ENCODE data around the gene RBM39. TPM values are rescaled to one million over a fixed set of nuclear protein-coding genes. Genes with fewer than 3 reads are reported as not detected.

The RBM39 gene
- total and polyA plus RNA-seq, 2 of the 8 experiments (the other 6 are each of a cell fraction or from before 2014, with no cell fraction given), result 78.0 to 219 TPM

- DNase-seq (ENCODE audit: low read depth in 1 of 2, low spot score in 2 of 2) (no peak), FAIRE-seq (no peak)
- Histone ChIP-seq H3K23ac (ENCODE audit: insufficient read length) (no peak overlapping the region), H4K5ac (ENCODE audit: insufficient read length, low read depth, low read length) (no peak overlapping the region), H4K20me1 (replicated peaks in 1 of 2; ENCODE audit: control insufficient read depth in 1 of 2, insufficient read depth in 2 of 2, low read length in 2 of 2) (peaks cover 19 to 20% of the 10 kb centered on the region in 2 experiments), H2BK120ac (replicated peaks; ENCODE audit: low read depth, low read length) (no peak overlapping the region), H2BK15ac (ENCODE audit: low read length) (no peak overlapping the region), H3K27me3 (replicated peaks in 1 of 4; ENCODE audit: control insufficient read depth in 3 of 4, extremely low read depth in 1 of 4, insufficient read depth in 3 of 4, low read length in 3 of 4) (no peaks in the 10 kb centered on the region; a peak in 1 of 7 replicates), H4K91ac (replicated peaks; ENCODE audit: insufficient read length, low read length) (no peak overlapping the region), H3K14ac (ENCODE audit: insufficient read length) (no peak overlapping the region), H3K56ac (replicated peaks; ENCODE audit: insufficient read length, low read depth, low read length) (no peak overlapping the region), H3K79me2 (ENCODE audit: control insufficient read depth in 1 of 2, insufficient read depth in 2 of 2, low read length in 2 of 2) (peaks cover 0 to 87% of the 10 kb centered on the region in 2 experiments; a peak in 2 of 4 replicates), H3K27ac (ENCODE audit: low read depth, low read length) (no peak overlapping the region), H3K79me1 (ENCODE audit: low read depth, low read length) (peaks cover 9% of the 10 kb centered on the region), H3K4ac (replicated peaks; ENCODE audit: insufficient read length, low read depth, low read length) (no peak overlapping the region), H3K4me3 (ENCODE audit: extremely low read depth in 1 of 4, insufficient read depth in 2 of 4, low read depth in 3 of 4, low read length in 4 of 4) (no peak overlapping the region), H2AFZ (ENCODE audit: low read length) (no peak overlapping the region), H2AK5ac (ENCODE audit: low read depth, low read length) (no peak overlapping the region), H3K4me2 (ENCODE audit: insufficient read depth in 1 of 2, low read depth in 2 of 2, low read length in 2 of 2) (no peak overlapping the region), H3K18ac (ENCODE audit: extremely low read depth, low read length) (no peak overlapping the region), H3K23me2 (ENCODE audit: low read depth, low read length) (no peaks in the 10 kb centered on the region), H4K8ac (ENCODE audit: extremely low read depth, insufficient read depth, low read length) (no peak overlapping the region), H3K9ac (replicated peaks in 1 of 4; ENCODE audit: extremely low read depth in 1 of 4, low read depth in 3 of 4, low read length in 3 of 4) (no peak overlapping the region), H3K4me1 (replicated peaks in 1 of 4; ENCODE audit: control insufficient read depth in 3 of 4, insufficient read depth in 4 of 4, low read length in 3 of 4) (no peaks in the 10 kb centered on the region), H2BK20ac (ENCODE audit: low read length) (no peak overlapping the region), H3K9me3 (ENCODE audit: insufficient read depth in 2 of 2, low read depth in 1 of 2, low read length in 1 of 2) (no peaks in the 10 kb centered on the region), H2BK12ac (ENCODE audit: low read depth, low read length) (no peak overlapping the region), H2BK5ac (ENCODE audit: low read depth, low read length) (no peak overlapping the region), H3K36me3 (ENCODE audit: control insufficient read depth in 2 of 4, insufficient read depth in 4 of 4, low read length in 3 of 4) (peaks cover 68 to 100% (median 95%) of the 10 kb centered on the region in 4 experiments)
- ChIA-PET CTCF (ENCODE audit: partially characterized antibody) (no interaction called here), POLR2A (ENCODE audit: partially characterized antibody) (interaction anchor here (40.1 to 45.3 kb wide), 2 partner anchors 3 to 9 kb away, joined by 2341 read pairs; partner anchors contain the start of genes NFS1, RBM39 and ROMO1)
- WGBS, 2 experiments (ENCODE audit: extremely low coverage in 1 of 2, insufficient coverage in 1 of 2, insufficient read length in 1 of 2, insufficient replicate concordance in 2 of 2, low coverage in 1 of 2, low lambda C conversion rate in 2 of 2, missing lambda C conversion rate in 1 of 2), result 98 to 100% methylated on average over 1 to 3 of the region's 3 CpGs
- TF ChIP-seq RNF2 (IDR thresholded peaks at IDR 0.05; ENCODE audit: borderline replicate concordance, low read depth, low read length, missing control alignments, poor library complexity, severe bottlenecking), result no peak
- no peak for TF ChIP-seq CTBP2 (IDR thresholded peaks at IDR 0.05; ENCODE audit: borderline replicate concordance, insufficient read depth, insufficient read length, low read length)
- TF ChIP-seq PHF8 (conservative IDR thresholded peaks at IDR 0.05; ENCODE audit: low read depth, low read length), result no peak
- TF ChIP-seq JUND (IDR thresholded peaks at IDR 0.05; ENCODE audit: low read length), result no peak
- TF ChIP-seq SIRT6 (IDR thresholded peaks at IDR 0.05; ENCODE audit: low read length), result no peak
- TF ChIP-seq SP2 (IDR thresholded peaks at IDR 0.05; ENCODE audit: low read length), result no peak
- no peak for TF ChIP-seq KDM5A (IDR thresholded peaks at IDR 0.05; ENCODE audit: low read length)
- TF ChIP-seq RXRA (IDR thresholded peaks at IDR 0.05; ENCODE audit: insufficient read depth, low read depth, low read length), result no peak
- no peak; the same call in 1 of the 2 replicates for TF ChIP-seq POLR2AphosphoS5 (IDR thresholded peaks at IDR 0.05; ENCODE audit: low read depth, low read length)
These were observed 20.8 kb downstream of the RBM39 start for GRCh38 chr20:35721219-35721618.
